C4-2B (cell line): Measurements from ENCODE around the gene SDK2.

Source experiments
- CTCF ChIP-seq: fragments of 450-650 bp; conservative IDR thresholded peaks from 2 replicates; pipeline ENCODE4 v1.5.1; 2017; ENCODE audit warnings: mild to moderate bottlenecking
- ZFX ChIP-seq: fragments of 450-650 bp; IDR thresholded peaks from 2 replicates; pipeline ENCODE4 v1.6.1; 2017

GRCh38 chr17:73478768-73479424 is 165.3 kb downstream of the SDK2 start:
- TF ChIP-seq CTCF (no peak), ZFX (no peak)
